Gastroesophageal sphincter (tissue), 4 donors: ENCODE data around the gene FBXW11. TPM values are rescaled to one million over a fixed set of nuclear protein-coding genes. Genes with fewer than 3 reads are reported as not detected.

Source experiments
- ATAC-seq: fragments of 150-250 bp; one replicate; pipeline ENCODE4 v1.9.1; 2016; ENCODE audit warnings: mild to moderate bottlenecking, moderate library complexity
- H3K27ac ChIP-seq, 4 donors: fragments of 200-600 bp; sonication (generic) in 3 of 4; 1 replicate in 3 of 4; 2 replicates in 1 of 4; pipeline ENCODE4 v1.5.1; 2016 to 2019
- H3K27me3 ChIP-seq: fragments of 200-600 bp; sonication (generic); one replicate; pipeline ENCODE4 v1.5.1; 2019
- H3K36me3 ChIP-seq, 2 donors: fragments of 200-600 bp; sonication (generic); one replicate each; pipeline ENCODE4 v1.5.1; 2019; ENCODE audit warnings: control low read depth in 1 of 2
- H3K4me1 ChIP-seq, 3 donors: fragments of 200-600 bp; sonication (generic); 1 replicate in 2 of 3; 2 replicates in 1 of 3; pipeline ENCODE4 v1.5.1; 2016 to 2019; ENCODE audit warnings: control low read depth in 2 of 3
- H3K4me3 ChIP-seq, 2 donors: fragments of 200-600 bp; sonication (generic); one replicate each; pipeline ENCODE4 v1.5.1; 2019; ENCODE audit warnings: mild to moderate bottlenecking in 1 of 2, moderate library complexity in 1 of 2
- H3K9me3 ChIP-seq, 3 donors: fragments of 200-600 bp; sonication (generic); one replicate each; pipeline ENCODE4 v1.5.1; 2017 to 2019; ENCODE audit warnings: control low read depth in 2 of 3
- EP300 ChIP-seq: sonication (generic); formaldehyde crosslinking; IDR thresholded peaks from one replicate; pipeline ENCODE4 v1.6.1; 2017; ENCODE audit warnings: antibody characterized with exemption, mild to moderate bottlenecking
- POLR2A ChIP-seq, 2 donors: fragments of 450-650 bp; IDR thresholded peaks; one replicate each; pipeline ENCODE4 v1.6.1; 2017; ENCODE audit warnings: antibody characterized with exemption in 2 of 2, mild to moderate bottlenecking in 2 of 2, moderate library complexity in 1 of 2
- POLR2AphosphoS5 ChIP-seq: sonication (generic); formaldehyde crosslinking; IDR thresholded peaks from one replicate; pipeline ENCODE4 v1.6.1; 2017; ENCODE audit warnings: antibody characterized with exemption
- WGBS, 2 donors: methylation state at CpG; one replicate each; pipeline ENCODE4 v1.1.5; 2018; ENCODE audit warnings: low coverage in 1 of 2; 5-methylcytosine and 5-hydroxymethylcytosine counted together
- total RNA-seq, 4 donors: library from RNA; depleted of rRNA; stranded (reverse); fragments of >200 nt; gene quantifications; one replicate each; pipeline ENCODE4 v1.1.0, GENCODE V29; 2016
- TF ChIP-seq, protein P1 (sequence below), 4 experiments: fragments of 200-600 bp in 2 of 4; fragments of 450-650 bp in 2 of 4; sonication (generic) in 1 of 4; IDR thresholded peaks; one replicate each; pipeline ENCODE4 v1.5.1; 2017 to 2019; ENCODE audit warnings: antibody characterized with exemption in 4 of 4, mild to moderate bottlenecking in 2 of 4, moderate library complexity in 2 of 4

The FBXW11 gene
- total RNA-seq, 4 donors from 2014 or later: 64.3 to 88.3 (median 76.3) TPM

DNA sequence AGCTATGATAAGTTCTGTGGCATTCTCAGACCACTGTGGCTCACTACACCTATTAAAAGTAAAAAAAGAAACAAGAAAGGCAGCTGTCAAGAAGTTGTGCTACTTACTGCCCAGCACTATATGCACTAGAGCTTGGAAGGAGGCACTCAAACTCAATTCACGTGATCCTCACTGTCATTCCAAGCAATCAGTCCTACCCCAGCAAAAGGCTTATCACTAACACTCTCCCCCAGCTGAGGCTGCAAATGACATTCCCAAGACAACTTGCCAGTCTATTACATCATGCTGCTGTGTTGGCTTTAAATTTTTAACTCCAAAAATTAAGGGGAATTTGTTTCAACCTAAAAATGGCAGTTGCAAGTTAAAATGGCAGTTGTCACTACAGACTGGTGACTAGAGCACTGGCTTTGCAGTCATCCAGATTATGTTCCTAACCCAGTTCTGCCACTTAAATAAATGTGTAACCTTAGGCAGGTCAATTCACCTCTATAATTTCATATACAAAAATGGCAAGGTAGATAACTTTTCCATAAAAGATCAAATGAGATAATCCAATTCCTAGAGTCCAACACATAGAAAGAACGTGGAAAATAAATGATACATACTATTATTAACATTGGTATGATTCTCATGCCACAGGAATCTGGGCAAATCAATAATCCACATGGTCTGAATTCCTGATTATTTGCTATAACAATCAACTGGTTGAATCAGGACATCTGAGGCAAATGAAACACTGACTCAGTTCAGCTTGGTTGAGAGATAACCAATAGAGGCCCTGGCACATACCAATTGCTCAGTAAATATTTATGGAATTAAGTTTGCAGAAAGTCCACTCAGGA, 52.4 kb downstream of the FBXW11 start:
- WGBS, 2 donors: 40 to 54% methylated on average over 2 of the region's 2 CpGs
- Histone ChIP-seq H3K27me3 (no peaks in the 10 kb centered on the region), H3K4me1 (peaks cover 17 to 75% (median 50%) of the 10 kb centered on the region in 3 donors), H3K9me3 (no peaks in the 10 kb centered on the region), H3K27ac (peak overlapping the region; percentile 5 to 41 (median 36)), H3K36me3 (no peaks in the 10 kb centered on the region), H3K4me3 (no peak overlapping the region)
- ATAC-seq: no peak
- TF ChIP-seq, protein P1, sequence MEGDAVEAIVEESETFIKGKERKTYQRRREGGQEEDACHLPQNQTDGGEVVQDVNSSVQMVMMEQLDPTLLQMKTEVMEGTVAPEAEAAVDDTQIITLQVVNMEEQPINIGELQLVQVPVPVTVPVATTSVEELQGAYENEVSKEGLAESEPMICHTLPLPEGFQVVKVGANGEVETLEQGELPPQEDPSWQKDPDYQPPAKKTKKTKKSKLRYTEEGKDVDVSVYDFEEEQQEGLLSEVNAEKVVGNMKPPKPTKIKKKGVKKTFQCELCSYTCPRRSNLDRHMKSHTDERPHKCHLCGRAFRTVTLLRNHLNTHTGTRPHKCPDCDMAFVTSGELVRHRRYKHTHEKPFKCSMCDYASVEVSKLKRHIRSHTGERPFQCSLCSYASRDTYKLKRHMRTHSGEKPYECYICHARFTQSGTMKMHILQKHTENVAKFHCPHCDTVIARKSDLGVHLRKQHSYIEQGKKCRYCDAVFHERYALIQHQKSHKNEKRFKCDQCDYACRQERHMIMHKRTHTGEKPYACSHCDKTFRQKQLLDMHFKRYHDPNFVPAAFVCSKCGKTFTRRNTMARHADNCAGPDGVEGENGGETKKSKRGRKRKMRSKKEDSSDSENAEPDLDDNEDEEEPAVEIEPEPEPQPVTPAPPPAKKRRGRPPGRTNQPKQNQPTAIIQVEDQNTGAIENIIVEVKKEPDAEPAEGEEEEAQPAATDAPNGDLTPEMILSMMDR (IDR thresholded peaks at IDR 0.05): no peak
- TF ChIP-seq EP300 (no peak), POLR2AphosphoS5 (no peak), POLR2A (IDR thresholded peaks at IDR 0.05) (no peak)

DNA sequence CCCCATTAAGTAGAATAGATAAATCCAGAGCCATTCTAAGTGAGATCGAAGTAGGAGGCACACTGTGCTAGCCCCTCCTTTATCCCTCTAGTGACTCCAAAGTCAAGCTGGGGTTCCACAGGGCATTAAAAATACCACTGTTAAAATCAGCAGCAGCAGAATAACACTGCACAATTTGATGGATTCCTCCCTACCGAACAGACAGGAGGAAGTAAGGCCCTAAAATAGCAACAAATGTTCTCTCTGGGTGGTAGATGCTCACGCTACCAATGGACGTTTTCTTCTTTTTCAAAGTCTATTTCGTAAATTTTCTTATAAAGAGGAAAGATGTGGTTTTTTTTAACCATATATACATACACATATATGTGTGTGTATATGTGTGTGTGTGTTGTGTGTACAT, 54.4 kb downstream of the FBXW11 start:
- Histone ChIP-seq H3K27me3 (no peaks in the 10 kb centered on the region), H3K4me3 (no peak overlapping the region), H3K9me3 (no peaks in the 10 kb centered on the region), H3K27ac (no peak overlapping the region), H3K36me3 (no peaks in the 10 kb centered on the region), H3K4me1 (peaks cover 5 to 66% (median 38%) of the 10 kb centered on the region in 3 donors)
- no peak for TF ChIP-seq POLR2AphosphoS5
- TF ChIP-seq EP300: no peak
- TF ChIP-seq, protein P1 (IDR thresholded peaks at IDR 0.05): no peak
- no peak for TF ChIP-seq POLR2A (IDR thresholded peaks at IDR 0.05)
- 60 to 72% methylated on average over 5 of the region's 5 CpGs for WGBS, 2 donors
- no peak for ATAC-seq

DNA sequence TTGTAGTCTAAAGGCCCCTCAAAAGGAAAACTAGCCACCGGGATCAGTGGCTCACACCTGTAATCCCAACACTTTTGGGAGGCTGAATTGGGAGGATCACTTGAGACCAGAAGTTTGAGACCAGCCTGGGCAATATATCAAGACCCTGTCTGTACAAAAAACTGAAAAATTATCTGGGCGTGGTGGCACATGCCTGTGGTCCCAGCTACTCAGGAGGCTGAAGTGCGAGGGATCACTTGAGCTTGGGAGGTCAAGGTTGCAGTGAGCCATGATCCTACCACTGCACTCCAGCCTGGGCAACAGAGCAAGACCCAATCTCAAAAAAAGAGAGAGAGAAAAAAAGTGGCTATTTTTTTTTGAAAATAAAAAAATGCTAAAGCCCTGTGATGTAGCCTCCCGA, 55.2 kb downstream of the FBXW11 start:
- no peaks in the 10 kb centered on the region for H3K27me3 ChIP-seq
- H3K4me1 ChIP-seq: peaks cover 5 to 58% (median 30%) of the 10 kb centered on the region in 3 donors
- TF ChIP-seq EP300: no peak
- TF ChIP-seq POLR2A (IDR thresholded peaks at IDR 0.05): no peak
- no peak for TF ChIP-seq POLR2AphosphoS5
- TF ChIP-seq, protein P1 (IDR thresholded peaks at IDR 0.05): no peak
- H3K27ac ChIP-seq: no peak overlapping the region
- H3K4me3 ChIP-seq: no peak overlapping the region
- no peak for ATAC-seq
- WGBS, 2 donors: 69 to 75% methylated on average over 4 of the region's 4 CpGs
- H3K9me3 ChIP-seq: no peaks in the 10 kb centered on the region
- no peaks in the 10 kb centered on the region for H3K36me3 ChIP-seq

DNA sequence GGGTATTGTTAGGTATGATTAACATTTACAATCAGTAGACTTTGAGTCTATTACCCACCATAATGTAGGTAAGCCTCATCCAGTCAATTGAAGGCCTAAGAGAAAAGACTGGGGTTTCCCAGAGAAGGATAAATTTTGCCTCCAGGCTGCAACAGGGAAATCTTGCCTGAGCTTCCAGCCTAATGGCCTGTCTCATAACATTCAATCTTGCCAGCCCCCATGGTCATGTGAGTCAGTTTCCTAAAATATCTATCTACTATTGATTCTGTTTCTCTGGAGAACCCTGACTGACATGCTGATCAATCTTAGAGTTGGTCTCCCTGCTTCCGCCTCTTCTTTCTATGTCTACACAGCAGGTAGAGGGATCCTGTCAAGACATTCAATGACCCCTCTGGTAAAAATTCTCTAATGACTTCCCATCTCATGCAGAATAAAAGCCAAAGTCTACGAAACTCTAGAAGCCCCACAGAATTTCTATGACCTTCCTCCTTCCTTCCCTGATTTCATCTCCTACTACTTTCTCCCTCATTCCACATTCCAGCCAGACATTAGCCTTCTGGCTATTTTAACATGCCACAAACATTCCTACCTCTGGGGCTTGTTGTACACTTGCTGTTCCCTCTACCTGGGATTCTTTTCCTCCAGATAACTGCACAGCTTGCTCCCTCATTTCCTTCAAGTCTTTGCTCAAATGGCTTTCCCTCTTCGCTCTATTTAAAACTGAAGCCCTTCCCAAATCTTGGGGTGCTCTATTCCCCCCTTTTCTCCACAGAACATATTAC, 60.2 kb downstream of the FBXW11 start:
- peaks cover 0 to 39% (median 6%) of the 10 kb centered on the region in 3 donors for H3K4me1 ChIP-seq
- no peaks in the 10 kb centered on the region for H3K9me3 ChIP-seq
- H3K36me3 ChIP-seq: no peaks in the 10 kb centered on the region
- no peak for ATAC-seq
- no peaks in the 10 kb centered on the region for H3K27me3 ChIP-seq
- 96 to 100% methylated on average over 2 to 3 of the region's 3 CpGs for WGBS, 2 donors
- no peak for TF ChIP-seq POLR2A (IDR thresholded peaks at IDR 0.05)
- TF ChIP-seq, protein P1 (IDR thresholded peaks at IDR 0.05): no peak
- TF ChIP-seq POLR2AphosphoS5: no peak
- no peak for TF ChIP-seq EP300
- H3K4me3 ChIP-seq: no peak overlapping the region
- no peak overlapping the region for H3K27ac ChIP-seq
